Progenitor cell of endocrine pancreas (in vitro differentiated cells): Measurements from ENCODE around the gene PIN4. TPM values are rescaled to one million over a fixed set of nuclear protein-coding genes. Genes with fewer than 3 reads are reported as not detected.
A peak's percentile ranks its signal among the peaks of the same experiment; 100 is the strongest.

ENCODE experiments used
- DNase-seq: peaks from one replicate; pipeline ENCODE4 v3.0.0; 2021; ENCODE audit warnings: low spot score; ENCODE audit not compliant: unreplicated experiment
- H3K27ac Mint-ChIP-seq: 2 replicates; pipeline ENCODE4 v1.8.0; 2021; ENCODE audit warnings: mild to moderate bottlenecking, moderate library complexity, mixed read lengths
- H3K27me3 Mint-ChIP-seq: 2 replicates; pipeline ENCODE4 v1.8.0; 2021; ENCODE audit warnings: mixed read lengths
- H3K36me3 Mint-ChIP-seq: 2 replicates; pipeline ENCODE4 v1.8.0; 2022; ENCODE audit warnings: mixed read lengths; ENCODE audit not compliant: insufficient read depth
- H3K4me1 Mint-ChIP-seq: 2 replicates; pipeline ENCODE4 v1.8.0; 2021; ENCODE audit warnings: low read depth, mixed read lengths
- H3K4me3 Mint-ChIP-seq: 2 replicates; pipeline ENCODE4 v1.8.0; 2021; ENCODE audit warnings: low read depth, mild to moderate bottlenecking, moderate library complexity, mixed read lengths
- H3K9me3 Mint-ChIP-seq: 2 replicates; pipeline ENCODE4 v1.8.0; 2021; ENCODE audit warnings: low read depth, mixed read lengths
- CTCF ChIP-seq: fragments of 200-600 bp; sonication (generic); IDR thresholded peaks from one replicate; pipeline ENCODE4 v1.5.0; 2021; ENCODE audit warnings: antibody characterized with exemption, mild to moderate bottlenecking; ENCODE audit not compliant: unreplicated experiment
- total RNA-seq: library from RNA; stranded (reverse); gene quantifications from 2 replicates; pipeline ENCODE4 v1.2.1, GENCODE V29; 2021

Gene PIN4
- total RNA-seq, 1 donor from 2014 or later: 19.0 TPM

GRCh38 chrX:72176981-72177380 is 4.6 kb upstream of the PIN4 start:
- TF ChIP-seq CTCF: no peak
- no peak for DNase-seq
- Mint-ChIP-seq H3K4me1 (no peaks in the 10 kb centered on the region), H3K27ac (no peak overlapping the region), H3K4me3 (no peak overlapping the region), H3K9me3 (peaks cover 23% of the 10 kb centered on the region), H3K36me3 (no peaks in the 10 kb centered on the region), H3K27me3 (no peaks in the 10 kb centered on the region)

DNA sequence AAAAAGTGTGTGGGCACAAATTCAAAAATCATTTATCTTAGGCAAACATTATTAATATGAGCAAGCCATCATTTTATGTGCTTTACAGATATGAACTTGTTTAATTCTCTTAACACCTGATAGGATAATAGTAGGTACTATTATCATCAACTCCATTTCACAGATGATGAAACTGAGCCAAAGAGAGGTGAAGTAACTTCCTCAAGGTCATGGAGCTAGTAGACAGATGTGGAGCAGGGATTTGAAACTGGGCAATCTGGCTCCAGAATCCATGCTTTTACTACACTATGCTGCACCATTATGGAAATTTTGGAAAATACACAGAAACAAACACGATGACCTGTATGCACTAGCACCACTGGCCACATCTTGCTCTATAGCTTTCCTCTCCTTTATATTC is 1.0 kb upstream of the PIN4 start:
- Mint-ChIP-seq H3K36me3 (no peaks in the 10 kb centered on the region), H3K27ac (no peak overlapping the region), H3K4me1 (no peaks in the 10 kb centered on the region), H3K4me3 (peak overlapping the region; percentile 14), H3K9me3 (peaks cover 25% of the 10 kb centered on the region), H3K27me3 (no peaks in the 10 kb centered on the region)
- no peak for DNase-seq
- no peak for TF ChIP-seq CTCF

DNA sequence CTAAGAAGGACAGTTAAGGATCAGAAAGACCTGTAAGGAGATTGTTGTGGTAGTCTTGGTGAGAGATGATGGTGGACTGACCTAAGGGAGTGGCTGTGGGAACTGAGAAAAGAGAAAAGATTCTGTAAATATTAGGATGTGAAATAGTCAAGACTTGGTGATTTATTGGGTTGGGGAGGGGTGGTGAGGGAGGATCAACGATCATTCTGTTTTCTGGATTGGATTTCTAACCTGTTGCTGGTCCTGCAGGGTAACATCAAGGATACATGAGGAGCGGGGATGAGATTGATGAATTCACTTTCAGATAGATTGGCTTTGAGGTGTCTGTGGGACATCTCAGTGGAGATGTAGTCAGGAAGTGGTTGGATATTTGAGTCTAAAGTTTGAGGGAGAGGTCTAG is 1.4 kb downstream of the PIN4 start:
- H3K4me1 Mint-ChIP-seq: no peaks in the 10 kb centered on the region
- H3K27me3 Mint-ChIP-seq: no peaks in the 10 kb centered on the region
- H3K9me3 Mint-ChIP-seq: peaks cover 10% of the 10 kb centered on the region
- no peak overlapping the region for H3K27ac Mint-ChIP-seq
- no peak for DNase-seq
- no peaks in the 10 kb centered on the region for H3K36me3 Mint-ChIP-seq
- no peak for TF ChIP-seq CTCF
- no peak overlapping the region for H3K4me3 Mint-ChIP-seq

DNA sequence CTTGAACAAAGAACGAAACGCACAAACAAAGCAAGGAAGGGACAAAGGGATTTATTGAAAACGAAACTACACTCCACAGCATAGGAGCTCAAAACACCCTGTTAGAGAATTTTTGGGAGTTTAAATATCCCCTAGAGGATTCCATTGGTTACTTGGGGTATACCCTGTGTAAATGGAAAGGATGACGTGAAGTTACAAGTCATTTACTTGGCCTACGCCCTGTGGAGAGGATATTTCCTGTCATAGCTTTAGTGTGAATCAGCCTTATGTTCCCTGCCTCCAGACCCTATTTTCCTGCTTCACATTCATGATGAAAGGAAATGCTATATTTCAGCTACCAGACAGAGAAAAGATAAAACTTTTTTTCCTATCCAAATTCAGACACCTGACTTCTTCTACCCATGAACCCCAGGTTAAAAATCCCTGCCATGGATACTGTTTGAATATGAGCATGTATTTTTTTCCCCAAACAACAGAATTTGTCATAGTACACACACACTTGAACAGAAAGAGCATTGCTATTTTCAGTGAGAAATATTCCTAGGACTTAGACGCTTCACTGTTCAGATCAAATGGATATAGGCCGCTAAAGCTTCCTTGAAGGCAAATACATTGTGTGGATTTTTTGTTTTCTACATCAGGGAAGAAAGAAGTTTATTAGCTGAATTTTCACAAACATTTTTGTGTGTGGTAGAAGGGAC is 20.4 kb downstream of the PIN4 start:
- Mint-ChIP-seq H3K4me1 (no peaks in the 10 kb centered on the region), H3K9me3 (peaks cover 10% of the 10 kb centered on the region), H3K36me3 (peaks cover 11% of the 10 kb centered on the region), H3K27me3 (no peaks in the 10 kb centered on the region), H3K27ac (peak overlapping the region; percentile 52), H3K4me3 (no peak overlapping the region)
- DNase-seq: no peak
- TF ChIP-seq CTCF: no peak

- H3K27ac Mint-ChIP-seq: no peak overlapping the region
- no peaks in the 10 kb centered on the region for H3K4me1 Mint-ChIP-seq
- no peak overlapping the region for H3K4me3 Mint-ChIP-seq
- no peaks in the 10 kb centered on the region for H3K27me3 Mint-ChIP-seq
- peaks cover 10% of the 10 kb centered on the region for H3K9me3 Mint-ChIP-seq
- no peak for DNase-seq
- TF ChIP-seq CTCF: no peak
- H3K36me3 Mint-ChIP-seq: peaks cover 10% of the 10 kb centered on the region
Observed at GRCh38 chrX:72202792-72203401, 21.3 kb downstream of the PIN4 start.
